NCI-H1092 treated with DMSO at 0.1 percent for 48 hours (cell line): ENCODE results near the gene CCT6A.
"Not testable (repeated sequence)": the region's sequence is repeated elsewhere in the genome, so short reads cannot be mapped to it uniquely, and the experiment has no call there.

Experiments used
- DNase-seq: peaks from one replicate; lab custom pipeline; 2025; lab: John Stamatoyannopoulos, UW

CCT6A gene

DNA sequence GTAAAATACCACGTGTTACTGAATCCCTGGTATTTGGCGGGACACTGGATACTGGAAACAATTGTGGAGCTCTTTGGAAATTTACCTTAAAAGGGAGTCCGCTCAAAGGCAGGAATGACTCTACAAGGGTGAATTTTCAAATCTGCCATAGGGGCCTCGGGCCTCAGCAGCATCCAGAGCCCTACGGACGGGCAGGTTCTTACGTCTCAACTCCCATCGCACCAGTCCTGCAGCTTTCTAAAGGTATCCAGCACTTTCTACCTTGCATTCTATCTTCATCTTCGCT lies 569 bp upstream of the CCT6A start:
- no peak for DNase-seq

DNA sequence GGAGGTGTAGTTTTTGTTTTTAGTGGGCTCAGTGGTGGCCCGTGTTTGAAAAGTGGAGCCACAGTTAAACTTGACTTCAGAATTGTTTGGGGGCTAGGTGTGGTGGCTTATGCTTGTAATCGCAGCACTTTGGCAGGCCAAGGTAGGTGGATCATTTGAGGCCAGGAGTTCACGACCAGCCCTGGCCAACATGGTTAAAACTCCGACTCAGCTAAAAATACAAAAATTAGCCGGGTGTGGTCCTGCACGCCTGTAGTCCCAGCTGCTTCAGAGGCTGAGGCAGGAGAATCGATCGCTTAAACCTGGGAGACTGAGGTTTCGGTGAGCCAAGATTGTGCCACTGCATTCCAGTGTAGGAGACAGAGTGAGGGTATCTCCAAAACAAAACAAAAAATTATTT lies 1.8 kb downstream of the CCT6A start:
- no peak for DNase-seq

DNA sequence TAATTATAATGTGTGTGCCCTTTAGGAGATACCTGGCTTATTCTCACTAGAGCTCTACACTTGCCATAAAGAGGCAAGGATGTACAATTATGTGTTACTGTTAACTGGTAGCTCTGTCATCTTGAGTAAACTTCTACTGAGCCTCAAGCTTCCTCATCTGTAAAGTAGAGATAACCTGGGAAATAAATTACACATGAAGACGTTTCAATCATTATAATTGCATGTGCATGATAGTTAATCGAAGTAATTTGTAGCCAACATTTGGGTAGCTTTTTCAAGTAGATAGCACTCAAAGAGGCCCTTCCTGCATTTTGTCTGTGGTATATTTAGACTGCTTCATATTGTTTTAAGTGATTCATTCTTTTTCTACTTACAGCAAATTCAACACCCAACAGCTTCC lies 2.4 kb downstream of the CCT6A start:
- no peak for DNase-seq

DNA sequence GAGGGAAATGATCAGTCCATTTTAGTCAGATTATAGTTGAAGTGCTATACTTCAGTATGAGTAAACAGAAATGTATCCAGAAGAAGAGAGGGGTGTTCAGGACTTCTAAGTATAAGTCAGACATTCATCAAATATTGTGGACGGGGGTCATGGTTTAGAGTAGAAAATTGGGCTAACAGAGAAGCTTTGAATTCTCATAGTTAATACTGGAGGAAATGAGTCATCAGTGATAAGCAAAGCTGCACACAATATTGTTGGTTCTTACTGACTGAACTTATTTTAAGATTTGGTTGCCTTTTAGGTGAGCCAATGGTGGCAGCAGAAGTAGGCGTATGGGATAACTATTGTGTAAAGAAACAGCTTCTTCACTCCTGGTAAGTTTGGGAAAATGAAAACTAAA lies 10.8 kb downstream of the CCT6A start:
- DNase-seq: no peak

DNA sequence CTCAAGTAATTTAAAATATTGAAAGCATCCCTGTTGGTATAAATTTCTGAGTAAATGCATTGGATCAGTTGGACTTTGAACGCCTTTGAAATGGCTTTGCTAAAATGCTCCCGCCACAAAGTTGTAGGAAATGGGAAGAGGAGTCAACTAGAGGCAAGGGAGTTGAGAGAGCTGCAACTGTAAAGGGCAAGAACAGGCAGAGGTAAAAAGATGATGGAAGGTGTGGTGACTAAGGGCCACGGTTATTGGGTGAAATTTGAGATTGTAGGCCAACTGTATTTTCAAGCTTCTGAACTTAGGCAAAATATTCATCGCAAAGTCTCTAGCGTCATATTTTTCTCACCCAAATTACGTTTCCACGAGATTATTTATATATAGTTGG lies 11.9 kb downstream of the CCT6A start:
- DNase-seq: no peak

DNA sequence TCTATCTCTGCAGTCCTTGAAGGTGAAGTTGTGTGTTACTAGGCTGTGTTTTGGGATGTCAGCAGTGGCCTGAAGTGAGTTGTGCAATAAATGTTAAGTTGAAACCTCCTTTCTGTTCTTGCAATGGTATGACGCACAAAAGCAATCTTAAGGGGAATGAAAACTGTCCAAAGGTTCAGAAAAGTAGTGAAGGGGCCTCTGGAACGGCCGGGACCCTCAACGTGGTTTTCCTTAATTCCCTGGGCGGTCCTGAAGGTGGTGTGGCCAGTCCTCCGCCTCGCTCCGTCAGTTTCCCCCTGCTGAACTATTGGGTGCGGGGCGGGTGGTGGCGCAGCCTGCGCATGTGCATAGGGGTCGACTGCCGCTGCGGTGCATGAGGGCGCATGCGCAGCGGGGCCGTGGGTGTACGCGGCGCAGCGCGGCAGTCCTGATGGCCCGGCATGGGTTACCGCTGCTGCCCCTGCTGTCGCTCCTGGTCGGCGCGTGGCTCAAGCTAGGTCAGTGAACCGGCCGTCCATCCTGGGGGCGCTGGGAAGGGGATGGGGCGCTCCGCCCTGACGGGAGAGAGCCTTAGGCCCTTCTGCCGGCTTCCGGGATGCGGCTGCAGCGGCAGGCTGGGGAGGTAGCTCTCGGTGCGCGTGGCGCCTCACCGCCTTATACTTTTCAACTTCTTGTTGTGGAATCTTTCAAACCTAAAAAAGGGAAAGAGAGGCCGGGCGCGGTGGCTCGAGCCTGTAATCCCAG lies 12.5 kb downstream of the CCT6A start, which contains the start of gene SUMF2:
Gene SUMF2 (plus strand): TSS at position 405 of the 744 bp plus-strand sequence. CDS start 26 bp downstream, at position 431.
- DNase-seq: peak; percentile 94

DNA sequence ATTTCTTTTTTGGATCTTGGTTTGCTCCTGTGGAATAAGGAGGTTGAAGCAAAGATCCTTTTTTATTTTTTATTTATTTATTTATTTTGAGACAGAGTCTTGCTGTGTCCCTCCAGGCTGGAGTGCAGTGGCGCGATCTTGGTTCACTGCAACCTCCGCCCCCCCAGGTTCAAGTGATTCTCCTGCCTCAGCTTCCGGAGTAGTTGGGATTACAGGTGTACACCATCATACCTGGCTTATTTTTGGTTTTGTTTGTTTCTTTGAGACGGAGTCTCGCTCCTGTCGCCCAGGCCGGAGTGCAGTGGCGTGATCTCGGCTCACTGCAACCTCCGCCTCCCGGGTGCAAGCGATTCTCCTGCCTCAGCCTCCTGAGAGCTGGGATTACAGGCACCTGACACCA lies 14.8 kb downstream of the CCT6A start:
- not testable (repeated sequence) for DNase-seq

DNA sequence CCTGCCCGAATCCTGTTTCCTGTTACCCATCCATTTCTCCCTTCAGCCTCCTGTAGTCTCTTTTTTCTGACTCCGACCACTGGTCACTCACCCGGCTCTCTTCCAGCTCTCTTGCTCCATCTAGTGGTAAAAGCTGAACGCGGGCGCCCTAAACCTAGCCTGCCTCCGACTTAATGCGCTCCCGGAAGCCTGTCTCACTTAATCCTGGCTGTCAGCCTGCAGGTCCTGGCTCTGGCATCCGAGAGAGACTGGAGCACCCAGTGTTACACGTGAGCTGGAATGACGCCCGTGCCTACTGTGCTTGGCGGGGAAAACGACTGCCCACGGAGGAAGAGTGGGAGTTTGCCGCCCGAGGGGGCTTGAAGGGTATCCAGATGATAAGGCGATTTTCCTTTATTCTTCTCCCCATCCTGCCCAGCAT lies 22.8 kb downstream of the CCT6A start:
- peak; percentile 87 for DNase-seq

DNA sequence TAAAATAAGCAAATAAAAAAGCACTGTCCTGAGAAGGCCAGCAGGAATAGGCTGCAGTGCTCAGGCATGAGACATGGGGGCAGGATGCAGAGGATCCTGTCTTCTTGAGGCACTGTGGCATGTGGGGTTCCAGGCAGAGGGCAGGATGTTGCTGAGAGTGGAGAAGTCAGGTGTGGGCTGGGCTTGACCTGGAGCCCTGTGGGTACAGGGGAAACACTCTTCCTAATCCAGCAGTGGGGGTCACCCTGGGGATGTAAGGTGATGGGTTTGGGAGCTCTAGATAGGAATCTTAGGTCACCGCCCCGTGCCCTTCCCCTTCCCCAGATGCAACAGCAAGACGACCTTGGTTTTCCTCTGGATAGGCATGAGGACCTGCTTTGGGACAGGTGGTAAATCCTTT lies 26.1 kb downstream of the CCT6A start:
- no peak for DNase-seq

DNA sequence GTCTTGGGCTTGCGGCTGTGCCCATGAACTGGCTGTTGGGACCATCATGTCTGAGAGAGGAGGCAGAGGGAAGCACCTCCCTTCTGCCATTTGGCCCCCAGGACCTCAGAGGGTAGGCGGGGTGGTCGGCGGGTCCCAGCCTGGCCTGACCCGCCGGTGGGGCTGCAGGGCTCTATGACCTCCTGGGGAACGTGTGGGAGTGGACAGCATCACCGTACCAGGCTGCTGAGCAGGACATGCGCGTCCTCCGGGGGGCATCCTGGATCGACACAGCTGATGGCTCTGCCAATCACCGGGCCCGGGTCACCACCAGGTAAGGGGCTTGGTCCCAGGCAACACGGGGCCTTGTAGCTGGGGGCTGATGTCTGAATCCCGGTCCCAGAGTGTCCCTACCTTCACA lies 26.6 kb downstream of the CCT6A start:
- no peak for DNase-seq

DNA sequence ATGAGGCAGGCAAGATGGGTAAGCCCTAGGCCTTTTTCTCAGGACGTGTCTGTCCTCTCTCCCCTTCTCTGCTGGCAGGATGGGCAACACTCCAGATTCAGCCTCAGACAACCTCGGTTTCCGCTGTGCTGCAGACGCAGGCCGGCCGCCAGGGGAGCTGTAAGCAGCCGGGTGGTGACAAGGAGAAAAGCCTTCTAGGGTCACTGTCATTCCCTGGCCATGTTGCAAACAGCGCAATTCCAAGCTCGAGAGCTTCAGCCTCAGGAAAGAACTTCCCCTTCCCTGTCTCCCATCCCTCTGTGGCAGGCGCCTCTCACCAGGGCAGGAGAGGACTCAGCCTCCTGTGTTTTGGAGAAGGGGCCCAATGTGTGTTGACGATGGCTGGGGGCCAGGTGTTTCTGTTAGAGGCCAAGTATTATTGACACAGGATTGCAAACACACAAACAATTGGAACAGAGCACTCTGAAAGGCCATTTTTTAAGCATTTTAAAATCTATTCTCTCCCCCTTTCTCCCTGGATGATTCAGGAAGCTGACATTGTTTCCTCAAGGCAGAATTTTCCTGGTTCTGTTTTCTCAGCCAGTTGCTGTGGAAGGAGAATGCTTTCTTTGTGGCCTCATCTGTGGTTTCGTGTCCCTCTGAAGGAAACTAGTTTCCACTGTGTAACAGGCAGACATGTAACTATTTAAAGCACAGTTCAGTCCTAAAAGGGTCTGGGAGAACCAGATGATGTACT lies 28.1 kb downstream of the CCT6A start:
- peak; percentile 96 for DNase-seq

DNA sequence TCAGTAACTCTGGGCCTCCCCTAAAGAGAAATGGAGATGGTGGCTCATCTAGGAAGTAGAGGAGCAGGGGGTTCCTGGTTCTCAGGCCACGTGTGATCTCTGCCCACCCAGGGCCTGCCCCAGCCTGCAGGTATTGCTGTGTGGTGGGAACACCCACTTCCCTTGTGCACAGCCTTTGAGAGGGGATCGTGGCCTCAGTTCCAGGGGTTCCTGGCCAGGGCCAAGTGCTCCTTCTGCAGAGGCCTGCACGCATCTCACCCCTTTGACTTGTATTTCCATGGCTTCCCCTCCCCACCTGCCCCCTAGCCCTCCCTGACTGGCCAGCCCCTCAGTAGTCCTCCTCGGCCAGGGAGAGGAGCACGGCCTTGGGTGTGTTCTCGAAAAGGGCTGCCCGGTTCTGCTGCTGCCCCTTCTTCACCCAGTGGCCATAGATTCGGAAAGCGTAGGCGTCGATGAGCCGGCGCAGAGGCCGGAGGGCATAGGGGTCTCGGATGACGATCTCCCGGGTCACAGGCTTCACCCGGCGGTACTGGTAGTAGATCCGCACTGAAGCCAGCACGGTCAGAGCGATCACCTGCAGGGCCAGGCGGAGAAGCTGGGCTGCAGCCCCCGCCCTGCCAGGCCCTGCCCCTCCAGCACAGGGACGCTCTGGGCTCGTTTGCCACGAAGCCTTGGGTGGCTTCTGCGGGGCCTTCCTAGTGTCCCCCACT lies 29.3 kb downstream of the CCT6A start:
- DNase-seq: not testable (repeated sequence)

DNA sequence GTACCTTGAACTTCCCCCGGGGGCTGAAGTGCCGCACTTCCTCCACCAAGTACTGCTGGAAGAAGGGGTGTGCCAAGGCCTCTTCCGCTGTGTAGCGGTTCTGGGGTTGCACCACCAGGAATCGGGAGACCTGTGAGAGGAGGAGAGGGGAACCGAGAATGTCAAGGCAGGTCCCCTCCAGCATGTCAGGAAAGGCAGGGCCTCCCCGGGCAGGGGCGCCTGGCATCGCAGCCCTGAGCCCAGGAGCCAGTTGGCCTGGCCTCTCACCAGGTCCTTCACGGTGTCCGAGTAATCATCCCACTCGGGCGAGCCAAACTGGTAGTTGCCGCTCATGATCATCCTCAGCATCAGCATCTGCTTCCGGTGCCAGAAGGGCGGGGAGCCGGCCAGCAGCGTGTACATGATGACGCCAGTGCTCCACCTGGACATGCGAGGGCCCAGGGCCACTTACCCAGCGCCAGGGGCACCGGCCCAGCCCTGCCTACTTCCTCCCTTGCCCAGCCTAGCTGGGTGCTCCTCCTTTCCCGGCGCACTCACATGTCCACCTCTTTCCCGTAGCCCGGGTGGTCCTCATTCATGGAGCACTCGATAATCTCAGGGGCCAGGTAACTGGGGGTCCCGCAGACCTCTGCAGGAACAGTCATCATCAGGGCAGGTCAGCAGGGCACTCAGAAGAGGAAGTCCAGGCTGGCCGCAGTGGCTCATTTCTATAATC lies 30.2 kb downstream of the CCT6A start:
- no peak for DNase-seq

DNA sequence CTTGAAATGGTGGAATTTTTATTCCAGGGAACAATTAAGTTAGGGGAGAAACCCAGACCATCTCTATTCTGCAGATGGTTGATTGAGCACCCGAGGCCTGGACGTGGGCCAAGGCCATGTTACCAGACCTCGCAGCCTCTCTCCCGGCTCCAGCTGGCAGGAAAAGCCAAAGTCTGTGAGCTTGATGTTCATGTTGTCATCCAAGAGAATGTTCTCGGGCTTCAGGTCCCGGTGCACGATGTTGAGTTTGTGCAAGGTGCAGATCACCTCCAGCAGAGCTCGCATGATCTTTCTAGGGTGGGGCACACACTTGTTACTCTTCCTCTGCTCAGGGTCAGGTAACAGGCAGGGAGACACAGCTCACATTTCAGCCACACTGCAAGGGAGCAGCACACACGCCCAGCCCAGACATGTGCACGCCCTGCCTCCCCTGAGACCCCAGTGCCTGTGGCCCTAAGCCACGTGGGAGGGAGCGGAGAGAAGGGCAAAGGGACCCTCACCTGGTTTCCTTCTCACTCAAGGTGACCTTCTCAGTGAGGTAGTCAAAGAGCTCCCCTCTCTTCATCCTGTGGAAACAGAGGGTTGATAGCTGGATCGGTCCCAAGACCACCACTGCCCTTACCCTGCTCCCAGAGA lies 31.7 kb downstream of the CCT6A start:
- DNase-seq: peak; percentile 84

DNA sequence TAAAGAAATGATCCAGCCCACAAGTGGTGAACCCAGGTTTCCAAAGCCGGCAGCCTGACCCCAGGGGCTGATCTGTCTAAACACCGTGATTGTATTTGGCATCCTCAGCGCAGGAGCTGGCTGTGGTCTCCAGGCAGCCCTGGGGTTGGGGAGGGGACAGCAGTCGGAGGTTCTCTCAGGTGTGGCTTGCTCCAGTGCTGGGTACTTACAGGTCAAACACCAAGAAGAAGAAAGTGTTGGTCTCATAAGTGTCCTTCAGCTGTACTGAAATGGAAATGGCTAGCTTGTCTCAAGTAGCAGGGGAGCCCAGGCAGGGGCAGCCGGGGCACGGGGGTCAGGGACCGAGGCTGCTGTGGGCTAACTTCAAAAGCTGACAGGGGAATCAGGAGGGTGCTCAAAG lies 35.2 kb downstream of the CCT6A start:
- DNase-seq: no peak

DNA sequence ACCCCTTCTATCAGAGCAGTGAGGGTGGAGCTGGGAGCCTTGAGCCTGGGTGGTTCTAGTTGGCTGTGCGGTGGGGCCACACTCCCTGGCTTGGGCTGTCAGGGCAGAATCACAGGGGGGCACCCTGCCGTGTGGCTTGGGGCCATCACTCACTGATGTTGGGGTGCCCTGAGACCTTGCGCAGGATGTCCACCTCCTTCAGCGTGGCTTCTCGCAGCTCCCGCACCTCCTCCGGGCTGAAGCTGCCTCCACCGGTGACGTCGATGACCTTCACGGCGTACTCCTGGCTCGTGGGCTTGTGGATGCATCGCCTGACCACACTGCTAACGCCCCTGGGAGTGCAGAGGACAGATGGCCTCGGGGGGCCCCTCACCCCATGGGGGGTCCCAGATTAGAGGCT lies 35.9 kb downstream of the CCT6A start:
- no peak for DNase-seq

DNA sequence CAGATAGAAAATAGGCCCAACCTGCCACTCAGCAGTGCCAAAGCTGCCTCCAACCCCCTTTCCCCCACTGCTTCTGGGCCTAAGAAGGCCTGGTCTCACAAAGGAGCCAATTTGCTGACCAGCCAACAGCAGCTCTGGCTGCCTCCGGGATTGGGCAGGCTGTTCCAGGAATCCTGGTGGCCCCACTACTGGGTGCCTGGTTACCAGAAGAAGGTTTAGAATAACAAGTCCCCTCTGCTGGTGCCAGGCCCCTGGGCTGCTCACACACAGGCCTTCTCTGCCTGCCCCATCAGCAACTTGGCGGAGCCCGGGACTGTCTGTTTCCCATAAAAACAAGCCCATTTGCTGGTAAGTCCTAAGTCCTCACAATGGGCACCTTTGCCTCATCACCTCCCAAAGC lies 40.0 kb downstream of the CCT6A start:
- DNase-seq: no peak

DNA sequence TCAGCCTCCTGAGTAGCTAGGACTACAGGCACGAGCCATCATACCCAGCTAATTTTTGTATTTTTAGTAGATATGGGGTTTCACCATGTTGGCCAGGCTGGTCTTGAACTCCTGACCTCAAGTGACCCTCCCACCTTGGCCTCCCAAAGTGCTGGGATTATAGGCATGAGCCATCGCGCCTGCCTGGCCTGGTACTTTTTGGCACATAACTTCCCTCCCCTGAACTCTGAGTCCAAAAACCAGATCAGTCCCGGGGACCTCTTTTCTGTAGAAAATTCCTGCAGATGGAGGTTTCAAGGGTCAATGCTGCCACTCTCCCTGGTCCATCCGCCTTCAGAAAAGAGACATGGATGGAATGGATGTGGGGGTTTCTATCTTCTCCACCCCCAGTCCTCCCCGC lies 40.8 kb downstream of the CCT6A start:
- not testable (repeated sequence) for DNase-seq

DNA sequence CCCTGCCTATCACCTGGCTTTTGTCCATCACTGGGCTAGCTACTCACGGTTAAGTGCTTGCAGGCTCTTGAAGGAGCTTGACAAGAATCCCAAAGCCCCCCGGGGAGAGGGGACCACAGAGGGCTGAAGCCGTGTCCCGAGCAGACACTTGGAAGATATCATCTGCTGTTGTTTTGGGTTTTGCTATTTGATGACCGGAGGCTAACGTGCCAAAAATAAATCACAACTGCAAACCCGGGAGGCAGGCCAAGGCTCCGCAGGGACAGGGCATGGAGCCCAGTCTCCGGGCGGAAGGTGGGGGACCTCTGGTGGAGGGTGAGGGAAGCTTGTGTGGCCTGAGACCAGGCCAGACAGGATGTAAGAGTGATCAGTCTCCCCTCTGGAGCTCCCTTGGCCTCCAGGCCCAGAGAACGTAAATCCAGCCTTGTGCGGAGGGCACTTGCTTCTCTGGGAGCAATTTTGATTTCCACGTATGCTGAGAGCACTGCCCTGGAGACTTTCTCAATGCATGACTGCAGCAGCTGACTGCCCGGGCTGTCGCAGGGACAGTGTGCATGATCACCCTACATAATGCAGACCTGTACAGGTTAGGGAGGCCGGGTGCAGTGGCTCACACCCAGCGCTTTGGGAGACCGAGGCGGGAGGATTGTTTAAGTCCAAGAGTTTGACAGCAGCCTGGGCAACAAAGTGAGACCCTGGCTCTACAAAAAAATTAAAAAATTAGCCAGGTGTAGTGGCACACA lies 41.4 kb downstream of the CCT6A start, which contains the start of gene PHKG1:
Gene PHKG1 (minus strand): TSS at position 164 of the 743 bp plus-strand sequence. CDS start 4,011 bp downstream, outside the sequence.
- DNase-seq: peak; percentile 84

DNA sequence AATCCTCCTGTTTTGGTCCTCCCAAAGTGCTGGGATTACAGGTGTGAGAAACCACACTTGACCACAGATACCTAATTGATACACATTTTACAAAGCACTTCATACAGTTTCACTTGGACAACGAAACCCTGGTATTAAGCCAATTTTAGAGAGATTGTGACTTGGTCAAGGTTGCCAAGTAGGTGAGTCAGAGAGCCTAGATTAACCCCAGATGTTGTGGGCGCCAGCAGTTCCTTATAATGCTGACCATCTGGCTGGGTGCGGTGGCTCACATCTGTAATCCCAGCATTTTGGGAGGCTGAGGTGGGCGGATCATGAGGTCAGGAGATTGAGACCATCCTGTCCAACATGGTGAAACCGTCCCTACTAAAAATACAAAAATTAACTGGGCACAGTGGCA lies 46.1 kb downstream of the CCT6A start:
- no peak for DNase-seq
